ENCODE results near the gene PTBP2. TPM values are rescaled to one million over a fixed set of nuclear protein-coding genes. Genes with fewer than 3 reads are reported as not detected.

Gene PTBP2
- total RNA-seq, 3 donors from 2014 or later: 54.2 to 78.3 (median 59.0) TPM

DNA sequence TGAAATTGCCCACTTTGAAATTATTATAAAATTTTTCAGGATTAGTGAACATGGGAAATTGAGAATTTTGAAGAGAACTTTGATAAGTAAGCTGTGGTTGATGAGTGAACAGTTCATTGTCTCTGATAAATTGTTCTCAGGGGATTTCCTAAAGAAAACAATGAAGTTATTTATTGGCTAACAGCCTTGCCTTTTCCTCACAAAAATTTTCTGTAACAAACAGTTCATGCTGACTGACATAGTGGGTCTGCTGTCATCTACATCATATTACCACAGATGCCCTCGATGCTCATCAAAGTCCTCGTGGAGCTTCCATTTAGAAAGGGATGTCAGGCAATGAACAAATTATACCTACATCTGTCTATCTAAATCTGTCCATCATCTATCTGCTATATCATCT lies 113.4 kb downstream of the PTBP2 start:
- no peak for DNase-seq (ENCODE audit: low spot score in 2 of 2)
- Histone ChIP-seq H3K4me1 (no peaks in the 10 kb centered on the region), H3K36me3 (no peaks in the 10 kb centered on the region), H3K27ac (no peak overlapping the region), H3K27me3 (no peaks in the 10 kb centered on the region), H3K4me3 (no peak overlapping the region), H3K9me3 (no peaks in the 10 kb centered on the region)
- TF ChIP-seq, protein P1, sequence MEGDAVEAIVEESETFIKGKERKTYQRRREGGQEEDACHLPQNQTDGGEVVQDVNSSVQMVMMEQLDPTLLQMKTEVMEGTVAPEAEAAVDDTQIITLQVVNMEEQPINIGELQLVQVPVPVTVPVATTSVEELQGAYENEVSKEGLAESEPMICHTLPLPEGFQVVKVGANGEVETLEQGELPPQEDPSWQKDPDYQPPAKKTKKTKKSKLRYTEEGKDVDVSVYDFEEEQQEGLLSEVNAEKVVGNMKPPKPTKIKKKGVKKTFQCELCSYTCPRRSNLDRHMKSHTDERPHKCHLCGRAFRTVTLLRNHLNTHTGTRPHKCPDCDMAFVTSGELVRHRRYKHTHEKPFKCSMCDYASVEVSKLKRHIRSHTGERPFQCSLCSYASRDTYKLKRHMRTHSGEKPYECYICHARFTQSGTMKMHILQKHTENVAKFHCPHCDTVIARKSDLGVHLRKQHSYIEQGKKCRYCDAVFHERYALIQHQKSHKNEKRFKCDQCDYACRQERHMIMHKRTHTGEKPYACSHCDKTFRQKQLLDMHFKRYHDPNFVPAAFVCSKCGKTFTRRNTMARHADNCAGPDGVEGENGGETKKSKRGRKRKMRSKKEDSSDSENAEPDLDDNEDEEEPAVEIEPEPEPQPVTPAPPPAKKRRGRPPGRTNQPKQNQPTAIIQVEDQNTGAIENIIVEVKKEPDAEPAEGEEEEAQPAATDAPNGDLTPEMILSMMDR (IDR thresholded peaks at IDR 0.05): no peak
- TF ChIP-seq POLR2AphosphoS5 (IDR thresholded peaks at IDR 0.05) (no peak), POLR2A (IDR thresholded peaks at IDR 0.05) (no peak)
- intact Hi-C loops (cut with DNase I; ENCODE audit: low total_unique reads): no loop called here

DNA sequence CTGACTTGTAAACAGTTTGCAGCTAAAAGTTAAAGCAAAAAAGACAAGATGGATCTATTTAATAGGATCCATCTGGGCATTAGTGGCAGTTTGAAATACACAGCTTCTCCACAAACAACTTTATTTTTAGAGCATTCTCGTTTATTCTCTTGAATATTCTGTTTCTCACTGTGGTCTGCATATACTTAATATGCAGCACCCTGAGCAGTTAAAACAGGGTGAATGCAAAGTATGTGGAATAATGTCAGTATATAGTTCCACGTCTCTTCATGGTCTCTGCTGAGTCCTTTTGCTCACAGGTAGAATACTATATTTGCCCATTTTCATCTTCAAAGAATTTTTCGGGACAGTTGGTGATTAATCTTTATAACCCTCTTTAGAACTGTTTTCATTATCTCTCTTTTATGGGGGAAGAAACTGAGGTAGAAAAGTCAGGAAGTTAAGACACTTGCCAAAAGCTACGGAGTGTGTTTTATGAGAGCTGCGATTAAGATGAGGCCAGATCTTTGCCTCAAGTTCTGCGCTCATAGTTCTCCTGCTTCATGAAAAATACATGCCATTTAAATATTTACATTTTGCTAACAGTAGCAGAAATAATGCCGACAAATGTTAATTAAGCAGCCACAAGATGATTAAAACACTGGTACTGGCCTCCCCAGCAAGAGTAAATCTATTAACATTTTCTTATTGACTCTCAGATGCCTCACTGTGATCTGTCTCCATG lies 115.6 kb downstream of the PTBP2 start:
- intact Hi-C loops (cut with DNase I; ENCODE audit: low total_unique reads): no loop called here
- Histone ChIP-seq H3K27me3 (no peaks in the 10 kb centered on the region), H3K4me1 (no peaks in the 10 kb centered on the region), H3K4me3 (no peak overlapping the region), H3K9me3 (no peaks in the 10 kb centered on the region), H3K27ac (peak overlapping the region; percentile 29 to 53), H3K36me3 (no peaks in the 10 kb centered on the region)
- no peak for DNase-seq (ENCODE audit: low spot score in 2 of 2)
- TF ChIP-seq POLR2AphosphoS5 (IDR thresholded peaks at IDR 0.05): no peak
- TF ChIP-seq, protein P1 (IDR thresholded peaks at IDR 0.05): no peak
- no peak for TF ChIP-seq POLR2A (IDR thresholded peaks at IDR 0.05)

DNA sequence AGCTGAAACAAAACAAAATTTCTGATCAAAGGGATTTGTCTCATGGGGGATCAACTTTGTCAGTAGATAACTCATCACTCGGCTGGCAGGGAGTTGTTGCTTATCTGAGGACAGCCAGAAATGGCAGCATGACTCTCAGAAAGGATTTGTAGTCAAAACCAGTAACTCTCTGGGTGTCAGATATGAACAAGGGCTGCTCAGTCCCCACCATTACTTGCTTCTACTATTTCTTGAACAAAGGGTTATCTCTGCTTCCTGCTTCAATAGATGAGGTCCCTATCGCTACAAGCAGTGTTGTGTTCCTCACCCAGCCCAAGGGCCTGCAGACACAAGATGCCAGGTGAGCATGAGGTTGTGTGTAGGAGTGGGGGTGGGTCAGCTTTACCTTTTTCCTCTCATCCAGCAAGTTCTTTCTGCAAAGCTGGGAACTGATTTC lies 116.2 kb downstream of the PTBP2 start:
- no peak for TF ChIP-seq POLR2AphosphoS5 (IDR thresholded peaks at IDR 0.05)
- no peak for TF ChIP-seq POLR2A (IDR thresholded peaks at IDR 0.05)
- TF ChIP-seq, protein P1 (IDR thresholded peaks at IDR 0.05): no peak
- Histone ChIP-seq H3K36me3 (no peaks in the 10 kb centered on the region), H3K9me3 (no peaks in the 10 kb centered on the region), H3K27ac (peak overlapping the region; percentile 29 to 53), H3K27me3 (no peaks in the 10 kb centered on the region), H3K4me1 (no peaks in the 10 kb centered on the region), H3K4me3 (no peak overlapping the region)
- no peak for DNase-seq (ENCODE audit: low spot score in 2 of 2)
- intact Hi-C loops (cut with DNase I; ENCODE audit: low total_unique reads): no loop called here

DNA sequence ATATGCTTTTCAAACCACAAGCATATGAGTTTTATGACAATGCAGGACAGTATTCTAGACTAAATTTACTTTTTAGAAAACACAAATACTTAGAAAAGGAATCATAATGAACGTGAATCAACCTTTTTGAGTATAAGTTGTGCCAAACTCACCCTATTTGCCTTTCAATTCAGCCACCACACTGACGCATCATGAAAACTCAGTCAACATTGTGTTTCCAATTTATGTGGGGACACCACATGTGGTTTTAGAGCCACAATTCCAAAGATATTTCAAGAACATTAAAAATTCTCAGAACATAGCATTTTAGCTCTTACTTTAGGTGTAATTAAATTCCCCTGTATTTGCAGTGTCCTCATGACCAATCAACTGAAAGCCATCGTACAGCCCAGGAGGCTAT lies 118.8 kb downstream of the PTBP2 start:
- Histone ChIP-seq H3K36me3 (no peaks in the 10 kb centered on the region), H3K27me3 (no peaks in the 10 kb centered on the region), H3K9me3 (no peaks in the 10 kb centered on the region), H3K27ac (no peak overlapping the region), H3K4me1 (no peaks in the 10 kb centered on the region), H3K4me3 (no peak overlapping the region)
- TF ChIP-seq, protein P1 (IDR thresholded peaks at IDR 0.05): no peak
- TF ChIP-seq POLR2AphosphoS5 (IDR thresholded peaks at IDR 0.05) (no peak), POLR2A (IDR thresholded peaks at IDR 0.05) (no peak)
- intact Hi-C loops (cut with DNase I; ENCODE audit: low total_unique reads): no loop called here
- DNase-seq (ENCODE audit: low spot score in 2 of 2): no peak

DNA sequence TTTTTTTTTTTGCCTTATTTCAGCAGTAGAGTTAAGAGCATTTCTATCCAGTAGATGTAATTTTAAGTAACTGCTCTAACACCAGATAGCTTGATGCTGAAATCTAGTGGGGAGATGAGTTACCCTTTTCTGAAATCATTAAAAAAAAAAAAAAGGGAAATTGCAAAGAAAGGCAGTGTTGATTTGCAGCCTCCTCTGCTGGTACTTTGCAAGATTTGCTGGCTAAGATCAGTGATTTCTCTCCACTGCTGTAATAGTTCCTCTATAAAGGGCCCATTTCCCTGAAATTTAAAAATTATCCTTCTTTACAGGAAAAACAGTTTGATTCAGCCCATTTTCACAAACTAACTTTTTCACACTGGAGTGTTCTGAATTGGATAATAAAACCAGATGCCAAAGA lies 120.6 kb downstream of the PTBP2 start:
- no peak overlapping the region for H3K4me3 ChIP-seq
- intact Hi-C loops (cut with DNase I; ENCODE audit: low total_unique reads): no loop called here
- H3K9me3 ChIP-seq: no peaks in the 10 kb centered on the region
- TF ChIP-seq POLR2AphosphoS5 (IDR thresholded peaks at IDR 0.05) (no peak), POLR2A (IDR thresholded peaks at IDR 0.05) (no peak)
- TF ChIP-seq, protein P1 (IDR thresholded peaks at IDR 0.05): no peak
- no peaks in the 10 kb centered on the region for H3K36me3 ChIP-seq
- no peaks in the 10 kb centered on the region for H3K27me3 ChIP-seq
- no peak overlapping the region for H3K27ac ChIP-seq
- H3K4me1 ChIP-seq: no peaks in the 10 kb centered on the region
- no peak for DNase-seq (ENCODE audit: low spot score in 2 of 2)

Measured in breast epithelium (tissue), 4 donors.